HG03460 (cell line): ENCODE measurements around the gene ZNF385C.

Experiments
- ATAC-seq: cut with Tn5 transposase; IDR thresholded peaks from one replicate; pipeline ENCODE4 v1.9.1; 2021; ENCODE audit not compliant: unreplicated experiment

The ZNF385C gene

GRCh38 chr17:42051645-42052044 is 46.6 kb downstream of the ZNF385C start:
- no peak for ATAC-seq

DNA sequence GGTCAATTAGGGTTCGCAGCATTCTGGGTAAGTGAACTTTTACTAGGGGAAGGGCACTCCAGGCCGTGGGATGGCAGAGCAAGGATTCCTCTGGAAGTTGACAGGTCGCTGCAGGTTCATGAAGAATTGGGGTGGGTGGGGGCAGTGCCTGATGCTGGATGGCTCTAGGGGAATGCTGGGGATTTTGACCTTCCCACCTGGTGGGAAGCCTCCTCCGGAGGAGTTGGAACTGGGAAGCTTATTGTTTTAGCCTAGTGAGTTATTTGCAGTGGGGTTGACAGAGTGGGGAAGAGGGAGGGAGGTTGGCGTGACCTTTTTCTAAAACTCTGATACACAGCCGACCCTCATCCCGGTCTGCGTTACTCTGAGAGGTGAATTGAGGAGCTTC is 47.3 kb downstream of the ZNF385C start:
- no peak for ATAC-seq

GRCh38 chr17:42050393-42051012 is 47.8 kb downstream of the ZNF385C start, which contains the start of gene C17orf113:
Gene C17orf113, minus strand, starts transcription at chr17:42050601. Its CDS starts 7,225 bp downstream, at chr17:42043376.
- no peak for ATAC-seq

- no peak for ATAC-seq
Observed at GRCh38 chr17:42049834-42050392, 48.4 kb downstream of the ZNF385C start.

DNA sequence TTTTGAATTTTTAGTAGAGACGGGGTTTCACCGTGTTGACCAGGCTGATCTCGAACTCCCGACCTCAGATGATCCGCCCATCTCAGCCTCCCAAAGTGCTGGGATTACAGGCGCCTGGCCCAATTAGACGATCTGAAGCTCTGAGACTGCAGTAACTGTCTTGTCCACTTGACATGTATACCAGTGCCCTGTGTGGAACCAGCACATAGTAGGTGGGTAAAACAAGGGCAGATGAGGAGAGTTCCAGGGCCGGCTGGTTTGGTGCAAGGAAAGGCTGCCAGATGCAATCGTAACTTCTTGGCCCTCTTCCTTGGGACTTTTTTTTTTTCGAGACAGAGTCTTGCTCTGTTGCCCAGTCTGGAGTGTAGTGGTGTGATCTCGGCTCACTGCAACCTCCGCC is 50.9 kb downstream of the ZNF385C start:
- ATAC-seq = no peak

DNA sequence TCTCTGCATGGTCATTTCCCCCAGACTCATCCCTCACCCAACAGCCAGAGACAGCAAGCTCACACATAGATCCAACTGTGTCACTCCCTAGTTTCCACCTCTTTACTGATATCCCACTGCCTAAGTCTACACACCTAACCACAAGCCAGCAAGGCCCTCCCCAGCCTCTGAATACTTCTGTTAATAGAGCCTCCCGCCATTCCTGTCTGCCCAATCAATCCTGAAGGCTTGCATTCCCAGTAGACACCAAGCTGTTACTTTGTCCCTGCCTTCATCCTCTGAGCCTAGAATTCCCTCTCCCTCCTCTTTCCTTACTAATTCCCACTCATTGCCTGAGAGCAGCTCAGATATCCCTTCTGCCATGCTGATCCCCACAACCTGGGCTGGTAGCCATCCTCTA is 52.6 kb downstream of the ZNF385C start:
- ATAC-seq = no peak

DNA sequence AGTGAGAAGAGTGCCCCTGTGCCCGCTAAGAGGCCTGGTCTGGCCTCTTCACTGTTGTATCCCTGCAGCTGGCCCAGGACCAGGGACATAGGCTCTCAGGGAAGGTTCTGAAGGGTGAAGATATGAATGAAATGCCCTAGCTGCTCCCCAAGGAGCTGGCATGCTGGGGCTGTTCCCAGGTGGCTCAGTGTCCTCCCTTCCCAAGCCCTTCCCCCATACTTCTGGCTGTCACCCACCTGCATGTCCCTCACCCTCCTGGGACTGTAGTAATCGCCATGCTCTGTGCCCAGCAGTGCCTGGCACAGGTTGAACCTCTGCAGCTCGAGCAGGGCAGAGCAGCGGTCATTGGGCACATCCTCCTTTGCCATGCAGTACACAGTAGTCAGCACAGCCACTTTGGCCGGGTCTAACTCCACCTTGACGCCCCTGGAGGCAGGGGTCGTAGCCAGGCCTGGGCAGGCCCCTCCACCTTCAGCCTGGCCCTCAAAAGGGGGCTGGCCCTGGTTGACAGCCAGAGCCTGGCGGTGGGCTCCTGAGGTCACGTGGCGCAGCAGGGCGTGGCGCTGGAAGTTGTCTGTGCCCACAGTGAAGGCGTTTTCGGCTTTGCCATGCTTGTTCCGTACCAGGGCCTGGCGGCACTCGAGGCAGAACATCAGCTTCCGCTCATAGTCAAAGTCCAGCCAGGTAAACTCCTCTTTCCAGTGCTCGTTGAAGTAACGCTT is 55.5 kb downstream of the ZNF385C start:
- no peak for ATAC-seq

- no peak for ATAC-seq
Observed at GRCh38 chr17:42041619-42042018, 56.7 kb downstream of the ZNF385C start.

GRCh38 chr17:42040818-42041217 is 57.5 kb downstream of the ZNF385C start:
- ATAC-seq = no peak

DNA sequence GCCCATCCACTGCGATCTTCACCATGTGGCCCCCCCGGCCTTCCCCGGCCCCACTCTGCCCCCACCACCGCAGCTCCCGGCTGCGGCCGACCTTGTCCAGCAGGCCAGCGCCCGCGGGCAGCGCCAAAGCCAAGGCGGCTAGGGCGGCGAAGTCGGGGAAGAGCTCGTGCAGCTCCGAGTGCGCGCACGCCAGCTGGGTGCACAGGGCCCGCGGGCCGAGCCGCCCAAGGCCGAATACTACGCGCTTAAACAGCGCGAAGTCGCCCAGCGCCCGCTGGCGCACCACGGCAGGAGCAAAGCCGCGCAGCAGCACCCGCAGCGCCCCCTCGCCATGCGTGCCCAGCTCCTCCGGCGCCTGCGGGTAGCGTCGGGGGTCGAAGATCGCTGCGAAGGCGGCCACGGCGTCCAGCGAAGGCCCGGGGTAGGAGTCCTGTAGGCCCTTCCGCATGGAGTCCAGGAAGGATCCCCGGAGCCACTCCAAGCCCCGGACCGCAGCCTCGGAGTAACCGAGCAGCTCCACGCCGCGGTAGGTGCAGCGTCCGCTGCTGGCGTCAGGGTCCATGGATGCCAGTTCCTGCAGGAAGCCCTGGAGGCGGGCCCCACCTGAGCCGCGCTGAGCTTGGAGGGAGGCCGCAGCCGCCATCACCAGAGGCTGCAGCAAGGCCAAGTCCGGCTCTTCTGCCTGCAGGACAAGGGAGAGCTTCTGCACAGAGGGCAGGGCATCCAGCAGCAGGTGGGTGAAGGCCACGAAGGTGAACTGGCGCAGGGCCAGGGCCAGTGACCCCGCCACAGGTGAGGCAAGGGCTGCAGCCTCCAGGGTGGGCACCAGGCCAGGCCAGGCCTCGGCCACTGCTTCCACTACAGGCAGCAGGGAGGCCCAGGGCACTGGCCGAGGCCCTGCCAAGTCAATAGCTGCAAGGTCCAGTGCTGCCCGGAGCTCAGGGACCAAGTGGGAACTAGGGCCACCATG is 58.2 kb downstream of the ZNF385C start:
- no peak for ATAC-seq

DNA sequence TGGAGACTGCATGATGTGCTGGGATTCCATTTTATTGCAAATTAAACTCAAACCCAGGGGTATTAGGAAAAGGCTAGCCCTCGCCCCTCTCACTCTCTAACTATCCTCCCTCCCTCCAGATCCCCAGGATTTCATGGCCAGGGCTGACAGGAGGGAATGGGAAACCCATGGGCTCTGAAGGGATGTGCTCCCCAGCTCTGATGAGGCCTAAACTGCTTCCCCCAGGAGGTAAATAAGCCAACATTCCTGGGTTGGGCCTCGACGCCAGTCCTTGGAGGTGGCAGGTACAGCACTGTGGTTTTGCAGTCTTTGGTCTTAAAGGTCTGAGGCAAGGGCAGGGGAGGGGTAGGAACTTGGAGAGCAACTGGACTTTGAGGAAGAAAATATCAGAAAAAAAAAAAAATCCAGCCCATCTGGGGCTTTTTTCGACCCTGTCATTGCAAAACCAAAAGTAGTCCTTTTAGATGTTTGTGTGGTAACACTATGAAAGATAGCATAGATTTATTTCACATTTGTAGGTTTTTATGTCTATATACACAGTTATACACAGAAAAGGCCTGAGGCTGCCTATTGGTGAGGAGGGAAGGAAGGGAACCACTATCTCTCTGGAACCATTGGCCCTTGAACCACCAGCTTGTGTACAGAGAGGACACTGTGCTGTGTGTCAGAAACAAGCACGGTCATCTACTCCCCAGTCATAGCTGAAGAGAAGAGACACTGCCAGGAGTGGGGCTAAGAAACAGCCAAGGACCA is 59.9 kb downstream of the ZNF385C start:
- ATAC-seq = no peak

DNA sequence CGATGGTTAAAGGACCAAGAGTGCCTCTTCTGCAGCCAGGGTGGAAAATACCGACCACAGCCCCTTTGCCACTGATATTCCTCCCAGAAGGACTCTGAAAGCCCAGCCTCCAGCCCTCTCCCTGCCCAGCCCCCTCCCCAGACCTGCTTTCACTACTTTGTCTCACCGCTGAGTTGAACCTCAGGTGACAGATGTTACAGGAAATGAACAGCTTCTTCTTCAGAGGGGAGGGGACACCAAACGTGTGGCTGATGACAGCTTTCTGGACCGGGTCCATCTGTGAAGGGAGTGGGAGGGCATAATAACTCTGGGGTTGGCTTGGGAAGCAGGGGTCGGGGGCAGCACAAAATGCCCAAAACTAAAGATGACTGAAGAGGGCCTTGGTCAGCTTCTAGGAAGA is 64.2 kb downstream of the ZNF385C start:
- ATAC-seq = no peak

DNA sequence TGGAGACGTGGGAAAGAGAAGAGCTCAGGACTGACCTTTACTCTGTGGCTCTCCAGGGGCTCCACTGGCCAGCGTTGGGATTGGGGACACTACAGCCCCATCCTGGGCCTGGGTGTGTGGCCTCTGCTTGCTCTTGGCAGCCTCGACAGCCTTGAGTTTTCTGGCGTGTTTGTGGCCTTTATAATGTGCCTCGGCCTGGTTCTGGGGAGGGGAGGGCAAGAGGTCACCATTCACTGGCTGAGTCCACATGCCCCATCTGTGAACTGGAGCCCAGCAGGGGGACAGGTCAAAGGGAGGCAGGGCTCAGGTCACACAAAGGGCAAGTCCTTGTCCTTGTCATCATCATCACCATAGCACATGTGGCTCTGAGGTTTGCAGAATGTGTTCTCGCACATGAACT is 66.7 kb downstream of the ZNF385C start:
- no peak for ATAC-seq

DNA sequence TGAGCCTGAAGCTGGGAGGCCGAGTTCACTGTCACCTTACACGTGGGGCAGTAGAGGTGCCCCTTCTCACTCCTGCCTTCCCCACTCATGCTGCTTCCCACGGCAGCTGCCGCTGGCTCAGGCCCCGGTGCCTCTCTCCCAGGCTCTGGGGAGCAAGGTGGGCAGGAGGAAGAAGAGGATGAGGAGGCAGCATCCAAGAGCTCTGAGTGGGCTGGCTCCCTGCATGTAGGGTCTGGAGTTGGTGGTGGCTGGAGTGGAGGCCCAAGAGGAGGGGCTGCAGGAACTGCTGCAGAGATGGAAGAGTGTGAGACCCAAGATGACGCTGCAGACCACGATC is 69.5 kb downstream of the ZNF385C start:
- no peak for ATAC-seq

DNA sequence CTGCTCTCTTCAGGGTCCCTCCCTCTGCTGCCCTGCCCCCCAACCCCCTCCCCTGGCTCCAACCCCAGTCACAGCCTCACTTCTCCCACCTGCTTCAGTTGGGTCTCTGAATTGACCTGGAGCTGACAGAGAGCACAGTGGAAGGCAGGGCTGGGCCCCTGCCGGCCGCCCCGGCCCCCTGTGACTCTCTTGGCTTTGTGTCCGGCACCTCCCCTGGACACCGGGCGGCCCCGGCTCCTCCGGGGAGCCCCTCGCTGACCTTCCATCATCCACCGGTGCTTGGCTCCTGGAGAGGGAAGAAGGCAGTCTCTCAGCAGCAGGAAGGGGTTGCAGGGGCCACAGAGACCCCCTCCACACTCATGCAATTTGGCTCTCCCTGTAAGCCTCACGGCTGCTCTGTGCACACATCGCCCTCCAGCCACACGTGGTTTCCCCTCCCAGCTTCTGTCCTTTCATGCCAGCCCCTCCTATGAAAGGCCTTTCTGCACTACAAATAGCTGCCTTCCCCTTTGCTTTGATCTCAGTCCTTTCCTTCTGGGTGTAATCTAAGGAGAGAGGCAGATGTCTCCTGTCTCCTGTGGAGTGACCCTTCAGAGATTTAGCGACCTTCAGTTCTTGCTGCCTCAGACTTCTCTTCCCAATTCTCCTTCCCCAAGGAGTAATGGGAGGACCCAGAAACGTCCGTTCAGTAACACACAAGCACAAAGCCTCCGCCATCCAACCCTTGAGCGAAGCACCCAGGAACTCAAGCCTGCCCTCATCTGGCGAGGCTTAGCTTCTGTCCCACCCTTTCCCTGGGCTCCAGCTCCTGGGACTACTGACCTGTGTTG is 70.1 kb downstream of the ZNF385C start:
- no peak for ATAC-seq

- no peak for ATAC-seq
Observed at GRCh38 chr17:42027590-42027889, 70.7 kb downstream of the ZNF385C start.

DNA sequence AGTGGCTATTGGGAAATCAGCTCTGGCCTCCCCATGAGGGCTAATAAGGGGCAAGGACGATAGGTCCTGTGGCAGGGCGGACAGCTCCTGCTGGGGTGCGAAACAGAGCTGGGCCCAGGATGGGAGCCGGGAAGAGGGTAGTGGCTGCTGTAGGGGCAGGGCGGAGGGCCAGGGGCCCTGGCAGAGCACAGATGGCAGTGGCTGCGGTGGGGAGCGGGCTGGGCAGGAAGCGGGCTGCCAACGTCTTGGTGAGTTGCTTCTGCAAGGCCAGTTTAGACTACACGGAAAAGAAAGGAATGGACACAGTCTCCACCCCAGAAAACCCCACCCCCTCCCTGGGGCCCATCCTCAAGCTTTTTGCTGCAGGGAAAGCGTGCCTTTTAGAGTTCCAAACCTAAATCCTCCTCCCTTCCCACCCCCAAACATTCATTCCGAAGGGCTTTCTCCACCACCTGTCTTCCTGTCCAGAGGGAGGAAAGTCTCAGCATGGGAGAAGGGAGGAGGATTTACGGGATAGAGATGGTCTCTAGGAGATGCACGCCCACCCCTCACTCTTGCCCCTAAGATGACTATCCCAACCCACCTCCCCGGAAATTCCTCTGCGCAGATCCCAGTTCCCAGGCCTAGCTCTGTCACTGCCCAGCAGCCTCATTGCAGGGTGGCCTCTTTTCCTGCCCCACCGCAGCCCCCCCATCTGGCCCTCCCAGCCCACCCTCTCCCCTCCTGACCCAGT is 71.2 kb downstream of the ZNF385C start:
- ATAC-seq = no peak

GRCh38 chr17:42025936-42026335 is 72.3 kb downstream of the ZNF385C start:
- no peak for ATAC-seq

- ATAC-seq = no peak
Observed at GRCh38 chr17:42025191-42025579, 73.1 kb downstream of the ZNF385C start.
